T-helper 2 cell treated with Interferon-gamma antibody and Interleukin-4, amounts not matched to agents 5 μg/mL and 100 μg/mL, for 36 hours (primary cell): ENCODE measurements around the gene PDE11A.

Source experiments
- DNase-seq: peaks from one replicate; pipeline ENCODE4 v3.0.0; 2021; ENCODE audit warnings: low spot score
- H3K27ac Mint-ChIP-seq: one replicate; pipeline ENCODE4 v1.8.0; 2021; ENCODE audit warnings: mild to moderate bottlenecking, mixed read lengths
- H3K27me3 Mint-ChIP-seq: one replicate; pipeline ENCODE4 v1.8.0; 2021; ENCODE audit warnings: low read depth, mixed read lengths
- H3K36me3 Mint-ChIP-seq: one replicate; pipeline ENCODE4 v1.8.0; 2021; ENCODE audit warnings: low read depth, mixed read lengths
- H3K4me1 Mint-ChIP-seq: one replicate; pipeline ENCODE4 v1.8.0; 2021; ENCODE audit warnings: low read depth, mixed read lengths
- H3K4me3 Mint-ChIP-seq: one replicate; pipeline ENCODE4 v1.8.0; 2022; ENCODE audit warnings: mild to moderate bottlenecking, moderate library complexity, mixed read lengths
- H3K9me3 Mint-ChIP-seq: one replicate; pipeline ENCODE4 v1.8.0; 2021; ENCODE audit warnings: mixed read lengths

Gene PDE11A

DNA sequence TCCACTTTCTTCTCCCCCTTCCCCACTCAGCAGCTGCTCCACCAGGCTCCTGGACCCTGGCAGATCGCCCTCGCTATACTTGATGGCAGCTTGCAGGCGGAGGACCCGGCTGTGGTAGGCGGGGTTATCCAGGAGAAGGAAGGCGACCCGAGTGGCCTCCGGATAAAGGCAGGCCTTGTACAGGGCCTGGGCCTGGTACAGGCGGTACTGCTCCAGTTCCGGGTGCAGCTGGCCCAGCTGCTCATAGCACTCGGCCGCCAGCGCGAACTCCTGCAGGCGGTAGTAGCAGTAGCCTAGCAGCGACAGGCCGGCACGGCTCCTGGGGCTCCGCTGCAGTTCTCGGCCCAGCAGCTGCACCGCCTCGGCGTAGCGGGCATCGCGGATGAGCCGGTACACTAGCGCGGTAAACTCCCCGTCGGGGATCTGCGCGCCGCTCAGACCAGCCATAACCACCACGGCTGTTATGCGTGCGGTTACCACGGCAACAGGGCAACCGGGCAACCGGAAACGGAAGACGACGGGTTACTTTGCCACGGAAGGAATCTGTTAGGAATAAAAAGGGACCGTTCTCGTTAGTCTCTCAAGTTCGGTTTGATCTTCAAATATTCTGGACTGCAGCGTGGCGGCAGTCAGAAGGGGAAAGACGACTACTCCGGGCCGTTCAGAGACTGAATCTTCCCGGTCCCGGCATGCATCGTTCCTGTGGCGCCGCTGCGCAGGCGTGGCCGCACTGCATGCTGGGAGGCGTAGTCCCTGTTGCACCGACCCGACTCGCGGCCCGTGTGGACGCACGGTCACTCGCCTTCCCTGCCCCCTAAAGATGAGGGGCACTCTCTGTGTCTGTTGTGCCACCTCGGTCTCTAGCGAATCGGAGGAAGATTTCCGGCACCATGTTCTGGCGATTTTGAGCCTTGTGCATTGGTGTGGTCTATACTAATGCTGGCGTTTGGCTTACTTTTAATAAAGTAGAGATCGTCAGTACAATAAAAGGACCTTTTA lies 454.0 kb downstream of the PDE11A start:
- no peaks in the 10 kb centered on the region for H3K9me3 Mint-ChIP-seq
- H3K27me3 Mint-ChIP-seq = peaks cover 25% of the 10 kb centered on the region
- H3K27ac Mint-ChIP-seq = peak overlapping the region; percentile 98

GRCh38 chr2:177617849-177618248 lies 454.7 kb downstream of the PDE11A start:
- peaks cover 27% of the 10 kb centered on the region for H3K27me3 Mint-ChIP-seq
- DNase-seq = no peak
- no peaks in the 10 kb centered on the region for H3K36me3 Mint-ChIP-seq
- H3K4me1 Mint-ChIP-seq = peaks cover 4% of the 10 kb centered on the region
- H3K27ac Mint-ChIP-seq = peak overlapping the region; percentile 98
- peak overlapping the region; percentile 97 for H3K4me3 Mint-ChIP-seq
- H3K9me3 Mint-ChIP-seq = no peaks in the 10 kb centered on the region

More for the DNA sequence above, 454.0 kb downstream of the PDE11A start:
- peak overlapping the region; percentile 97 for H3K4me3 Mint-ChIP-seq
- H3K36me3 Mint-ChIP-seq = no peaks in the 10 kb centered on the region
- peak; percentile 89 for DNase-seq
- peaks cover 4% of the 10 kb centered on the region for H3K4me1 Mint-ChIP-seq

DNA sequence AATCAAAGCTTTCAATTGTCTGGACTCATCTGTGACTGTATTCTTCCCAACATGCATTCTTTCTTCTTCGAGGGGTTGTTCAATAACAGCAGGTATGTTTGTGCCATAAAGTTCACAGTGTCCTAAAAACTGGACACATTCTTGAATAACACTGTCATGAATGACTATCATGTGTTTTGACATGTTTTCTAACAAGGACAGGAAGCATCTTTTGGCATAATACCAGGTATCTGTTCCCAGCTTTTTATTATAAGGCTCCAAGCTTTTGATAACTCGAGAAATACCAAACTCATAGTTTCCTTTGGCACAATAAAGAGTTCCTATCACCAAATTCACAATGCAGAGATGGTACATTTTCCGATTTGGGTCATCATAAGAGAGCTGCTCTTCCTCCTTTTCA lies 455.8 kb downstream of the PDE11A start:
- H3K27me3 Mint-ChIP-seq = peaks cover 22% of the 10 kb centered on the region
- no peak for DNase-seq
- peaks cover 4% of the 10 kb centered on the region for H3K4me1 Mint-ChIP-seq
- H3K36me3 Mint-ChIP-seq = no peaks in the 10 kb centered on the region
- no peak overlapping the region for H3K4me3 Mint-ChIP-seq
- H3K27ac Mint-ChIP-seq = no peak overlapping the region
- no peaks in the 10 kb centered on the region for H3K9me3 Mint-ChIP-seq

DNA sequence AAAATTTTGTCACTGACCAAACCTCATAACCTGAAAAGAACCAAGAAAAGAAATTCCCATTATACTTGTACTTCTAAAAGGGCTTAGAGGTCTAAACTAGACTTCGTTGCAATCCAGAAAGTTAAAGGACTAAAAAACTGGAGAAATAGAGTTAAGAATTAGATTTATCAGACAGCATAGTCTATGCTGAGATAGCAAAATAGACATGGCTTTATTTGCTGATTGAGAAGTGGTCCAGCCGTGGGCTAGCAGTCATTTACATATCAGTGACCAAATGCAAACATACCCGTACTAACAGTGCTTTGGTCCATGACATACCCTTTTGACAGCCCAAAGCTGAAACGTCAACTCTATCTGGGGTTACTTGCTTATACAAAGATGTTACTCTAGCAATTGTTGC lies 456.5 kb downstream of the PDE11A start:
- Mint-ChIP-seq H3K4me1 (peaks cover 4% of the 10 kb centered on the region), H3K27ac (no peak overlapping the region), H3K36me3 (no peaks in the 10 kb centered on the region), H3K4me3 (no peak overlapping the region), H3K9me3 (no peaks in the 10 kb centered on the region), H3K27me3 (peaks cover 21% of the 10 kb centered on the region)
- DNase-seq = no peak

DNA sequence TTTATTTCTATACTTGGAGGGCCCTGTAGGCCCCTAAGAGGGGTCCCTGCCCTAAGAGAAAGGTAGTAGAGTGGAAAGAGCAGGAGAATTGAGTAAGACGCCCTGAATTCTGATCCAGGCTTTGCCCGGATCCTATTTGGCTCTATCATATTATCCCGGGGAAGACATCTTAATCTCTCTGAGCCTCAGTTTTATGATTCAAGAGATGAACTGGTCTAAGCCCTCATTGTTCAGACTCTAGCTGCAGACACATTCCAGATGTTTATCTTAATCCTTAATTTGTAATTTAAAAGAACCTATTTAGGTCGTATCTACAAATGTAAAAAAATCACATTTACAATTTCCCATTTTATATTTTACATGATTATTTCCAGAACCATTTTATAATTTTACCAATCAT lies 459.9 kb downstream of the PDE11A start:
- H3K27me3 Mint-ChIP-seq = peaks cover 21% of the 10 kb centered on the region
- H3K4me1 Mint-ChIP-seq = no peaks in the 10 kb centered on the region
- H3K4me3 Mint-ChIP-seq = no peak overlapping the region
- DNase-seq = no peak
- H3K36me3 Mint-ChIP-seq = no peaks in the 10 kb centered on the region
- H3K9me3 Mint-ChIP-seq = peaks cover 4% of the 10 kb centered on the region
- H3K27ac Mint-ChIP-seq = no peak overlapping the region

- no peak for DNase-seq
- Mint-ChIP-seq H3K9me3 (peaks cover 4% of the 10 kb centered on the region), H3K27ac (no peak overlapping the region), H3K4me1 (peaks cover 2% of the 10 kb centered on the region), H3K36me3 (no peaks in the 10 kb centered on the region), H3K4me3 (no peak overlapping the region), H3K27me3 (peaks cover 21% of the 10 kb centered on the region)
These were observed 461.2 kb downstream of the PDE11A start for GRCh38 chr2:177611310-177611886.

DNA sequence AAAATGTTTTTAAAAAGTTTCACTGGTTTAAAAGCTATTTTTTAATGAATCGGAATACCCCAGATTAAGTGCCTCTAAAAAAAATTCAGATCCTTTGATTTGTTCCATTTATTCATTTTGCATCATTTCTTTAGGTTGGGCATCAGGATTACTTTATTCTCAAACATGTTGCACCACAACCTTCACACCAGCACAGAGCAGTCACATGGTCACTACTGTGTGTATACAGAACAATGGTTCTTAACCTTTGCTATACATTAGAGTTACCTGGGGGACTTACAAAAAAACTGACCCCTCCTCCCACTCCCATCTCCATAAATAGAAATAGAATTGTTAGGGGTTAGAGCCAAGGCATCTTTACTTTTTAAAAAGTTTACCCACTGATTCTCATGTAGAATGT lies 461.8 kb downstream of the PDE11A start:
- no peaks in the 10 kb centered on the region for H3K36me3 Mint-ChIP-seq
- H3K9me3 Mint-ChIP-seq = peaks cover 4% of the 10 kb centered on the region
- H3K27ac Mint-ChIP-seq = no peak overlapping the region
- peaks cover 2% of the 10 kb centered on the region for H3K4me1 Mint-ChIP-seq
- no peak overlapping the region for H3K4me3 Mint-ChIP-seq
- H3K27me3 Mint-ChIP-seq = peaks cover 18% of the 10 kb centered on the region
- no peak for DNase-seq

GRCh38 chr2:177606636-177607035 lies 465.9 kb downstream of the PDE11A start:
- H3K27ac Mint-ChIP-seq = no peak overlapping the region
- peaks cover 5% of the 10 kb centered on the region for H3K27me3 Mint-ChIP-seq
- H3K36me3 Mint-ChIP-seq = no peaks in the 10 kb centered on the region
- DNase-seq = no peak
- peaks cover 4% of the 10 kb centered on the region for H3K9me3 Mint-ChIP-seq
- no peak overlapping the region for H3K4me3 Mint-ChIP-seq
- peaks cover 2% of the 10 kb centered on the region for H3K4me1 Mint-ChIP-seq

DNA sequence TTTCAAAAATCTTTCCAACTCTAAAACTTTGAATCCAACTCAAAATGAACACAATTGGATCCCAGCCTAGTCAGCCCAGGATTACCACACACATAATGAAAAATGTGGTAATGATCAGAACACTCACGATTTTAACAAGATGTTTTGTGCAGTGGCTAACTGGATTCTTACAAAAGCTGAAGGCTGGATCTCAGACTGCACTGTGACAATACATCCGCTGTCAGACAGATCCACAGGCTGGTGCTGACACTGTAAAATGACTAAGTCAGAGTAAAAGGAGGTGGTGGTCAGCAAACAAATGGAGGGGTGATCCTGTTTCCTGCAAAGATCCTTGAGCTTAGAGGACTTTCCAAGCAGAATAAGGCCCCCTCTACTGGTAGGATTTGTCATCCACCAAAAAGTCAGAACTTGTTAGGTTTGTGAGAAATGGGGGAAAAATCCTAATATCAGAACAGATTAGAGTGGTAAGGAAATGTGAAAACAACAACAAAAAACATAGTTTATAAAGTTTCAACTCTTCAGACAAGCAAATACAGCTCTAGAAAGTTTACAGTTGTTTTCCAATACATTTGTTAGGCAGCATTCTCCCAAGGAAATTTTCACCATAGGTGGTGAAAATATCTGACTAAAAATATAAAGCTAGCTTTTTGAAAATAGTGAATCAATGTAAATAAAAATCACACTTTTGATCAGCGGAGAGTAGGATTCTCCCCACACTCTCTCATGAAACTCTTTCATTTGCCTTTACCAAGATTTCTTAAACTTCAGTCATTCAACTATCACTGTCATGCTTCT lies 468.1 kb downstream of the PDE11A start:
- H3K9me3 Mint-ChIP-seq = peaks cover 4% of the 10 kb centered on the region
- no peak for DNase-seq
- no peaks in the 10 kb centered on the region for H3K36me3 Mint-ChIP-seq
- peaks cover 2% of the 10 kb centered on the region for H3K27me3 Mint-ChIP-seq
- H3K4me1 Mint-ChIP-seq = peaks cover 2% of the 10 kb centered on the region
- no peak overlapping the region for H3K27ac Mint-ChIP-seq
- H3K4me3 Mint-ChIP-seq = no peak overlapping the region

DNA sequence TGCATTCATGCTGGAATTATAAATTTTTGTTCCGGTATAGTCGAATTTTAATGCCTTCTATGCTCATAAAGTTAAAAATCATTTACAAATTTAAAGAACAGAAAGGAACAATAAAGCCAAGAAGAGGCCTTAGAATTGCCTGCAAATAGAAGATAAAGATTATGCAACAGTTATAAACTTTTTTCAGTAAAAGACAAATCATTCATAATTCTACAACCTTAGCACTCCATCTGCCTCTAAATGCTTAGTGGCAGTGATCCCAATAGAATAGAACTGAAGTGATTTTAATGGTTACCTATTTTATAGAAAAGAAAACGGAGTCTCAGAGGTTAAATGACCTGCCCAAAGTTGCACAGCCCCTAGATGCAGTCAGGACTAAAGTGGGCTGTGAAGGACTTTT lies 468.8 kb downstream of the PDE11A start:
- DNase-seq = no peak
- Mint-ChIP-seq H3K4me3 (no peak overlapping the region), H3K4me1 (peaks cover 3% of the 10 kb centered on the region), H3K36me3 (no peaks in the 10 kb centered on the region), H3K9me3 (no peaks in the 10 kb centered on the region), H3K27me3 (peaks cover 2% of the 10 kb centered on the region), H3K27ac (no peak overlapping the region)

- no peak overlapping the region for H3K27ac Mint-ChIP-seq
- no peak for DNase-seq
- peaks cover 2% of the 10 kb centered on the region for H3K27me3 Mint-ChIP-seq
- H3K9me3 Mint-ChIP-seq = no peaks in the 10 kb centered on the region
- no peak overlapping the region for H3K4me3 Mint-ChIP-seq
- H3K4me1 Mint-ChIP-seq = peaks cover 5% of the 10 kb centered on the region
- H3K36me3 Mint-ChIP-seq = no peaks in the 10 kb centered on the region
These were observed 469.4 kb downstream of the PDE11A start for GRCh38 chr2:177603181-177603580.

DNA sequence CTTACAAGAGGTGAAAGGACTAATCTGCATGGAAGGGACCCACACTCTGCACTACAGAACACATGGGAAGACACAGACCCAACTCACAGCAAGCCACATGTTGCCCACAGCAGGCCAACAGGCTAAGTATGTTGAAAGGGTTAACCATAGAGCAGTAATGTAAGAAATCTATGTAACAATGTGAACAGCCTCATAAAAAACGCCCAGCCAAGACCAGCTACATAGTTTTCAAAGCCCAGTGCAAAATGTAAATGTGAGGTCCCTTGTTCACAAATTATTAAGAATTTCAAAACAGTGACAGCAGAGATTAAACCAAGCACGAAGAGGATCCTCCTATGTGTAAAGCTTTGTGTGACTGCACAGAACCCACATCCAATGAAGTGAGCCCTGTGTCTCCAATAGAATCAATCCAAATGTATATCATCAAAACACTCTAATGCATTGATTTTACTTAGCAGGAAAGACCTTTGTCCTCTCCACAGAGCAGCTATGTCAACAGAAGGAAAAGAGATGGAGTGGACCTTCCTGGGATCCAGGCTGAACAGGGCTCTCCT lies 469.9 kb downstream of the PDE11A start:
- Mint-ChIP-seq H3K27me3 (peaks cover 2% of the 10 kb centered on the region), H3K4me1 (peaks cover 7% of the 10 kb centered on the region), H3K27ac (no peak overlapping the region), H3K9me3 (no peaks in the 10 kb centered on the region), H3K36me3 (no peaks in the 10 kb centered on the region), H3K4me3 (no peak overlapping the region)
- DNase-seq = no peak

DNA sequence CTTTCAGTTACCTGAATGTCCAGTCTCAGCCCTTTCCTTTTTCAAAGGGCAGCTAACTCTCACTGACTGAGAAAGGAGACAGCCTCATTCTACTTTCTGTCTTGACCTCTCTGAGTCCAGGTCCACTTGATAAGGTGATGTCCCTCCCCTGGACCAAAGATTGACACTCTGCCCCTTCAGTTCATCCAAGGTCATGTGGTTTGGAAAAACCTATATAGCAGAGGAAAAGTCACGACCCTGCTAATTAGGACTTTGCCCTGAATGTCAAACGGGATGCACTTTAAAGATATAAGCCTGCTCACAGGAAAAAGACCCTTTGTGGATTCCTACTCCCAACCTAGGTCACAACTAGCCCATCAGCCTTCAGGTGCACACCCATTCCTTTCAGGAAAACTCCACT lies 471.7 kb downstream of the PDE11A start:
- Mint-ChIP-seq H3K36me3 (no peaks in the 10 kb centered on the region), H3K27me3 (peaks cover 2% of the 10 kb centered on the region), H3K9me3 (no peaks in the 10 kb centered on the region), H3K4me3 (no peak overlapping the region), H3K4me1 (peaks cover 6% of the 10 kb centered on the region), H3K27ac (no peak overlapping the region)
- DNase-seq = no peak
